GM18951 (cell line): Measurements from ENCODE around the gene DISP1.

Source experiments
- POLR2A ChIP-seq: IDR thresholded peaks from 4 replicates; pipeline ENCODE4 v1.6.1; 2011; ENCODE audit warnings: mild to moderate bottlenecking; ENCODE audit not compliant: insufficient read length, insufficient read depth; ENCODE audit errors: extremely low read depth
- in situ Hi-C: fragments of 300-500 bp; cut with MboI; formaldehyde crosslinking; loops from one replicate; pipeline ENCODE4 v1.12.0; 2022; ENCODE audit warnings: low sequenced_read_pairs, mixed read lengths, inconsistent platforms; ENCODE audit not compliant: unreplicated experiment

DISP1 gene

DNA sequence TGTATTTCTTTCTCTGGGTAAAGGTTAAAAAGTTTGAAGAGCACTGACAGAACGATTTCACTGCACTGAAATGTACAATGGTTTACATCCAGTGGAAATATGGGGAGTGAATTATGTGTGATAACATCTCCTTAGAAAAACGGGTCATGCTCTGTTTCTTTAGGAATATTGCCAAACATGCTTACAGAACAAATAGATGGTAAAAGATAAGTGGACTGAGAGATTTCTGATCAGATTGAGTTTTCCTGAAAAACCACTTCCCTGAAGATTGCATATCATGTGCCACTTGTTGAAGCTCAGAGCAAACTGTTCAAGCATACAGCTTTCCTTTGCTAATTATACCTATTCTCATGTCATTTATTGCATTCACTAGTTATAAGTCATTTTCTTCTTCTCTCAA is 29.9 kb upstream of the DISP1 start:
- no peak for TF ChIP-seq POLR2A
- in situ Hi-C loops = loop anchor here (25.0 kb wide), 1 partner anchor 302 kb away; no protein-coding TSS in a partner anchor

DNA sequence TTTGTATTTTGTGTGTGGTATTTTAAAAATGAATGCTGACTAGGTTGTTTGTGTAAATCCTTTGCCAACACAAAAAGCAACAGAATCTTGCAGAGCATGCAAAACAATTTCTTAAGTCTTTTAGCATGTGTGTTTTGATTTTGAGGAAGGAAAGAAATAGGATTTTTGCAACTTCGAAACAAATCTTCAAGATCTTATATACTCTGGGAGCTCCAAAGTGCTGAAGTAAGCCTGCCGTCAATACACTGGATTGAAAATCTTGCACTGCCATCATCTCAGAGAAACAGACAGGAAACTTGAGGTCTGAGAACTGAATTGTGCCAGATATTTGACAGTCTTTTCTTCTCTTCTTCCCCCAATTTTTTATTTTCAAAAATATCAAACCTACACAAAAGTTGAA is 29.3 kb upstream of the DISP1 start:
- no peak for TF ChIP-seq POLR2A
- in situ Hi-C loops = loop anchor here (25.0 kb wide), 1 partner anchor 302 kb away; no protein-coding TSS in a partner anchor

DNA sequence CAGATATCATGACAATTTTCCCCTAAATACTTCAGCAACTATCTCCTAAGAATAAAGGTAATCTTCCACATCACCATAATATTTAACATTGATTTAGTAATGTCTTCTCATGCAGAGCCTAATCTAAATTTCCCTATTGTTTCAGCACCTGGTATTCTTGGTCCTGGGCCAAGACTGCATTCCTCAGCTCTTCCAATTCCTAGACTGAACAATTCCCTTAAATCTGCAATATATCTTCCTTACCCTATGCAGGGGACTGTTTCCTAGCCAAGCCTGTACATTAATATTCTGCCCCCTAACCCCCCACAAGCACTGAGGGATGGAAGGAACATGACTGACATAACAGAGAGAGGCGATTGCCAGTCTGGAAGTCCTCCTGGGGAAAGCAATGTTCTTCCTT is 28.7 kb upstream of the DISP1 start:
- in situ Hi-C loops = loop anchor here (25.0 kb wide), 1 partner anchor 301 kb away; no protein-coding TSS in a partner anchor

DNA sequence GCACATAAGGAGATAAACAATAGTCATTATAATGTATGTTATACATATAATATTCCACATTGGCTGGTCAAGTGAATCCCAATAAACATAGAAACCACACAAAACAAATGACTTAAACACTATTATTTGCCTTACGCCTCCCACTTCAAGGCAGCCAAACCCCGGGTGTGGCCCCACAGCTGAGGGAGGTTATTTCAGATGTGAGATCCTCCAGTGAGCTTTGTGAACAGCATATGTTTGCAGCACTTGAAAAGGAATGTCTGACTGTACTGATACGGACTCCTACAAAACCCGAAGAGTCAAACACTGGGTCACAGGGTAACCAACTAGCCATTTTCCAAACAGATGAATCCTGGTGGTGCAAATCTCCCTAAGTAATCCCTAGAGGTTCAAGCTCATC is 27.1 kb upstream of the DISP1 start:
- in situ Hi-C loops = loop anchor here (25.0 kb wide), 1 partner anchor 300 kb away; no protein-coding TSS in a partner anchor
- TF ChIP-seq POLR2A = no peak

More for the DNA sequence above, 28.7 kb upstream of the DISP1 start:
- no peak for TF ChIP-seq POLR2A

DNA sequence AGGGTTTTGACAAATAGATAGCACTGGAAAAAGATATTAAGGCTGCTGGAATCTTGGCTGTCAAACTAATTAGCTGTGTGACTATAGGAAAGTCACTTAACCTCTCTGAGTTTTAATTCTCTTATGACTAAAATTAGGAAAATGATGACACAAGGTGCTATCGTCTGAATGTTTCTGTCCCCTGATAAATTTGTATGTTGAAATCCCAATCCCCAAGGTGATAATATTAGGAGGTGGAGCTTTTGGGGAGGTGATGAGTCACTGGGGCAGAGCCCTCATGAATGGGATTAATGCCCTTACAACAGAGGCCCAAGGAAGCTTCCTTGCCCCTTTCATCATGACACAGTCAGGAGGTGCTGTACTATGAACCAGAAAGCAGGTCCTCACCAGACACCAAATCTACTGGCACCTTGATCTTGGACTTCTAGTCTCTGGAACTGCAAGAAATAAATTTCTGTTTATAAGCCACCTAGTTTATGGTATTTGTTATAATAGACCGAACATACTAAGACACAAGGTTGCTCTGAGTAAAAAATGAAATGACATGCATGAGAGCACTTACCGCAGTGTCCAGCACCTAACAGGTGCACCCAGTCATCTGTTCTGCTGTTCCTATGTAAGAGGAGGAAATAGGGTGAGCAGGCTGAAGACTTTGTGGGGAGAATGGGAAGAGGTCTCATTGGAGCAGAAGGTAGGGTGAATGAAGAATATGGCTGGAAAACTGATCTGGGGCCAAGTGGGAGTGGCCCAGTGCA is 26.3 kb upstream of the DISP1 start:
- in situ Hi-C loops = loop anchor here (25.0 kb wide), 1 partner anchor 299 kb away; no protein-coding TSS in a partner anchor

DNA sequence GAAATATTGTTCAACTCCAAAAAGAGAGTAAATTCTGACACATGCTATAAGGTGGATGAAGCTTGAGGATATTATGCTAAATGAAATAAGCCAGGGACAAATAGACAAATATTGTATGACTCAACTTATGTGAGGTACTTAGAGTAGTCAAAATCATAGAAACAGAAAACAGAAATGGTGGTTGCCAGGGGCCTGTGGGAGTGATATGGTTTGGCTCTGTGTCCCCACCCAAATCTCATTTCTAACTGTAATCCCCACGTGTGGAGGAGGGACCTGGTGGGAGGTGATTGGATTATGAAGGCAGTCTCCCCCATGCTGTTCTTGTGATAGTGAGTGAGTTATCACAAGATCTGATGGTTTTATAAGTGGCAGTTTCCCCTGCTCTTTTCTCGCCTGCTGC is 24.7 kb upstream of the DISP1 start:
- TF ChIP-seq POLR2A = no peak
- in situ Hi-C loops = loop anchor here (25.0 kb wide), 1 partner anchor 297 kb away; no protein-coding TSS in a partner anchor

More for the DNA sequence above, 26.3 kb upstream of the DISP1 start:
- no peak for TF ChIP-seq POLR2A

DNA sequence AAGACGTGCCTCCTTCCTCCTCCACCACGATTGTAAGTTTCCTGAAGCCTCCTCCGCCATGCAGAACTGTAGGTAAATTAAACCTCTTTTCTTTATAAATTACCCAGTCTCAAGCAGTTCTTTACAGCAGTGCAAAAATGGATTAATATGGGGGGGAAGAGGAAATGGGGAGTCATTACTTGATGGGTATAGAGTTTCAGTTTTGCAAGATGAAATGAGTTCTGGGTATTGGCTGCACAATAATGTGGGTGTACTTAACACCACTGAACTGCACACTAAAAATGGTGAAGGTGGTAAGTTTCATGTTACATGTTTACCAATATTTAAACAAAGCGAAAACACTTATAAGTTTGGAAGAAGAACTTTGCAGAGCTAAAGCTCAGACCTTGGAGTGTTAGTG is 24.3 kb upstream of the DISP1 start:
- no peak for TF ChIP-seq POLR2A
- in situ Hi-C loops = loop anchor here (25.0 kb wide), 1 partner anchor 297 kb away; no protein-coding TSS in a partner anchor

DNA sequence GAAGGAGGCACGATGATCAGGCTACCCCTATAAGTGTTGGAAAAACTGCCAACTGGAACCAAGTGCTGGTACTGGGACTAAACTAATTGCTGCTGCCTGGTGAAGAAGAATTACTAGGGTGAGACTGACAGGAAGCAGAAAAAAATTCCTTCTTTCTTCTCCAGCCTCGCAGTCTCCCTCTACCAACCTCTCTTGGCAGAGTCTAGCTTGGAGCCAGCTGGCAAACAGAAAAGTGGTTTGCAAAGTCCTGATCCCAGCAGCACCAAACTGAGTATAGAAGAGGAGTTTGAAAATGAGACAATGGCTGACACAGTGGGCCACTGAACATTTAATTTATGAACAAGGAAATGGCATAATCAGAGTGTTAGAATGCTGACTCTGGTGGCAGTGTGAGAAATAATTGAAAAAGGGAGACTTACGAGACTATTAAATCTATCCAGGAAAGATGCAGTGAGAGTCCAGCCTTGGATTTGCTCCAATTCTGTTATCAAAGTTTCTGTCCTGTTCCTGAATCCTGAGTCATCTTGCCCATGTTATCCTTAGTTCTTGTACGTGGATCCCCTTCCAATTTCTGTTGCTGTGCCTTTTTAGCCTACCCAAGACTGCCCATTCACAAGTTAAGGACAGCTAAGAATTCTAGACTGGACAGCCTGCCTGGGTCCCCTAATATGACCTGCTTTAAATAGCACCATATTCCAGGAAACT is 23.7 kb upstream of the DISP1 start:
- TF ChIP-seq POLR2A = no peak
- in situ Hi-C loops = loop anchor here (25.0 kb wide), 1 partner anchor 296 kb away; no protein-coding TSS in a partner anchor

DNA sequence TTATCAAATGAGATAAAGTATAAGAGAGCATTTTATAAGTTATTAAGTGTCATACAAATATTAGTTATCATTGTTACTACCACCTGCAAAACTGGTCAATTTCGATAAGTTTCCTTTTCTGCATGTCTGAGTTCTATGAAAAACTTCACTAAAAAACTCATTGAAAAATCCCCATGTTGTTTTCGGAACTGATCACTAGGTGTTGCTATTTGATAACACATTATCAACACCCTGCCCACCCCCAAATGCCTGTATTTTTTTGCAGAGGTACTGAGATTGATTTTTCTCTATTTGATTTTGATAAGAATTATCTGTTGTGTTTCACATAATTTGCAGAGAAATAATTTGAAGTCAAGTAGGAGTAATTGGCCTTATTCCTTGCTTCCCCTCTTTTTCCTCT is 22.1 kb upstream of the DISP1 start:
- in situ Hi-C loops = loop anchor here (25.0 kb wide), 1 partner anchor 295 kb away; no protein-coding TSS in a partner anchor
- TF ChIP-seq POLR2A = no peak

DNA sequence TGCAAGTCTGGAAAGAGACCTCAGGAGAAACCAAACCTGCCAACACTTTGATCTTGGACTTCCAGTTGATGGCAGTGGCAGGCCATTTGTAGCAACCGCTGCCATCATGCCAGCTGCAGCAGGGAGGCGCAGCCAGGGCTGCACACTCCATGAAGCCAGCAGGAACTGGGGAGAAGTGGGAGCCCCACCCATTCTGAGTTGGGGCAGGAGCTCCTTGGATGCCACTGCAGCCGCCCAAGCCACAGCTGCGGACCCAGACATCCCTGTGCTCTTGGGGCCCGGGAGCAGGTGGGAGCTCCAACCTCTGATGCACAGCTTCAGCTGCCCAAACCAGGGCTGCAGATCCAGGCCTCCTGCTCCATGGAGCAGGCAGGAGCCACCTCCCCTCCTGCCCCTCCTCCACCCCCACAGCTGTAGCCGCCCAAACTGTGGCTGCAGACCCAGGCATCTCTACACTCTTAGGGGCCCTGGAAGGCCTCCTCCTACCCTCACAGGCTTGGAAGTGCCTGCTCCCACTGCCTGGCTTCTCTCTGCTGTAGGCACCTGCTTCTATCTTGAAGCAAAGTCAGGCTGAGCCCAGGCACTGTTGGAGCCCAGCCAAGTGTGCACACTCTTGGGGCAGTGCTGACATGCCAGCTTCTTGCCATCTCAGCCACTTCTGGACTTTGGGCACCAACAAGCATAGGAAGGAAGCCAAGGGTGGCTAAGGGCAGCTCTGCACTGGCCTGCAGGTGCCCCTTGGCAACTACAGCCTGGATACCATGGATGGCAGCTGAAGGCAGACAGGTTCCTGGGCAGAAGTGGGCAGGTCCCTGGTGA is 20.0 kb upstream of the DISP1 start:
- in situ Hi-C loops = loop anchor here (25.0 kb wide), 1 partner anchor 292 kb away; no protein-coding TSS in a partner anchor
- no peak for TF ChIP-seq POLR2A

DNA sequence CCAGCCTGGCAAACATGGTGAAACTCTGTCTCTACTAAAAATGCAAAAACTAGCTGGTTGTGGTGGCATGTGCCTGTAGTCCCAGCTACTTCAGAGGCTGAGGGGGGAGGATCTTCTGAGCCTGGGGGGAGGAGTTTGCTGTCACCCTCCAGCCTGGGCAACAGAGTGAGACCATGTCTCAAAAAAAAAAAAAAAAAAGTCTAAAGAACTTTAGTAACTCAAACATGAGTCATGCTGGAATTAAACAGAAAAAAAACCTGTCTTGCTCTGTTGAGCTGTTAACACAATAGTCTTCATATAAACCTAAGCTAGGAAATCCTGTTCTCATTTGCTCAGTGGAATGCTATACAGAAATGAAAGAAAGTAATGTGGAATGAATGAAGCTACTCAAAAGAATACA is 16.7 kb upstream of the DISP1 start:
- in situ Hi-C loops = loop anchor here (25.0 kb wide), 1 partner anchor 289 kb away; no protein-coding TSS in a partner anchor
- TF ChIP-seq POLR2A = no peak

DNA sequence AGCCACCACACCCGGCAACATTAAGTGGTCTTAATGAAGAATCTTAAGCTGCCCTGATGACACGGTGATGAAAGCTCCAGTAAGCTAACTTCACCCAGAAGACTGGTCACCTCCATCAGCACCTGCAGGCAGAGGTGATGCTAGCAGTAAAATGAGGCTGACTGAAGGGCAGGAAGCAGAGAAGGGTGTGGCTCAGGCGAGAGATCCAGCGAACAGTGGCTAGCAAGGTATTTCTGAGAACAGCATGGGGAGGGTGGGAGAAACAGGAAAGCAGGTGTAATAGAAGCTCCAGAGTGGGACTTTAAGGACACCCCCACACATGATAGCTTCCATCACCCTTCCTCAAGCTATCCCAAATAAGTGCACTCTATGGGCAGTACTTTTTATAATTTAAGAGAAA is 15.9 kb upstream of the DISP1 start:
- TF ChIP-seq POLR2A = no peak
- in situ Hi-C loops = loop anchor here (25.0 kb wide), 1 partner anchor 288 kb away; no protein-coding TSS in a partner anchor
